H1 (cell line): ENCODE data around the gene TMEM236. TPM values are rescaled to one million over a fixed set of nuclear protein-coding genes. Genes with fewer than 3 reads are reported as not detected.

Experiments used
- BRCA1 ChIP-seq: IDR thresholded peaks from 2 replicates; pipeline ENCODE4 v1.6.1; 2012; ENCODE audit warnings: low read depth, low read length, improper control_type of control experiment
- RBBP5 ChIP-seq: IDR thresholded peaks from 2 replicates; pipeline ENCODE4 v1.7.1; 2012; ENCODE audit warnings: low read depth, mild to moderate bottlenecking, inconsistent platforms, low read length, moderate library complexity, borderline replicate concordance
- RFX5 ChIP-seq: IDR thresholded peaks from 2 replicates; pipeline ENCODE4 v1.6.1; 2011; ENCODE audit warnings: low read depth, low read length, improper control_type of control experiment, borderline replicate concordance
- polyA plus RNA-seq, 7 experiments: library from polyadenylated mRNA; depleted of rRNA in 3 of 7; stranded (reverse) in 5 of 7; unstranded in 2 of 7; fragments of >200 nt in 5 of 7; fragments of 200-250 nt in 2 of 7; gene quantifications; 1 replicate in 5 of 7; 2 replicates in 1 of 7; 4 replicates in 1 of 7; pipeline versions ENCODE4 v1.2.1 to v1.2.3, GENCODE V29; 2011 to 2013; ENCODE audit warnings: missing spikeins in 2 of 7, mixed read lengths in 2 of 7
- total RNA-seq: library from RNA; stranded (reverse); fragmentation: NEBNext Ultra II Directional; extraction: Animal tissue kit (Norgen Biotek cat#: 25700); gene quantifications from 2 replicates; pipeline ENCODE4 v1.2.1, GENCODE V29; 2021
- TF ChIP-seq, protein P1 (sequence below): IDR thresholded peaks from 2 replicates; pipeline ENCODE4 v1.6.1; 2012; ENCODE audit warnings: inconsistent platforms

Gene TMEM236
- total and polyA plus RNA-seq, 2 of the 8 experiments (the other 6 are each of a cell fraction or from before 2014, with no cell fraction given) = 0.02 to 0.07 TPM

DNA sequence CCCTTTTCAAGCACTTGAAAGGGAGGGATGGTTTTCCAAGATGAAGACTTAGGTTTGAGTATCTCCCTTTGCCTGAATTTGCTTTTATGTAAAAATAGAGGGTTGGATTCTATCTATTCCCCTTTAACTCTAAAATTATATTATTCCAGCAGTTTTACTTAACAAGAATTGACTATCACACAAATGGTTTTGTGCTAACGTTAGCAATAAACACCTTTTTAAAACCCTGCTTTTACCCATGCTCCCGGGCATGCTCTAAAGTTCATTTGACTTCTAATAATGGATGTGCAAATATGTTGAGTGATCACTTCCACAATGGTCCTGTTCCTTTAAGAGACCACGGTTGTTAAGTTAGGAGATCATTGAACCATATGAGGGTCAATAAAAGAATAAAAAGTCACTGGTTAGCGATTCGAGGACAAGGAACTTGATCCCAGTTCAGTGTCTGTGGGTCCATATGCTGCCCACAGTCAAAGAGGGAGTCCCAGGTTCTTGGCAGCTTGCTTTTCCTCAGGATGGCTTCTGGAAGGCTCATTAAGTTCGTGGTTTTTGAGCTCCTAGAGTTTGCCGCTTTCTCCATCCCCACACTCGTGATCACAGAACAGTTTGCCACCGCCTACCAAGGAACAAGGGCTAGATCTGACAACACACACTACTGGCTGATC lies at the start of gene TMEM236 (continued):
- TF ChIP-seq RBBP5 (no peak), BRCA1 (no peak), RFX5 (no peak)
- TF ChIP-seq, protein P1, sequence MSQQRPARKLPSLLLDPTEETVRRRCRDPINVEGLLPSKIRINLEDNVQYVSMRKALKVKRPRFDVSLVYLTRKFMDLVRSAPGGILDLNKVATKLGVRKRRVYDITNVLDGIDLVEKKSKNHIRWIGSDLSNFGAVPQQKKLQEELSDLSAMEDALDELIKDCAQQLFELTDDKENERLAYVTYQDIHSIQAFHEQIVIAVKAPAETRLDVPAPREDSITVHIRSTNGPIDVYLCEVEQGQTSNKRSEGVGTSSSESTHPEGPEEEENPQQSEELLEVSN = no peak
